CMK (cell line): ENCODE data around the gene NEURL1B.
"Not testable (repeated sequence)": the region's sequence is repeated elsewhere in the genome, so short reads cannot be mapped to it uniquely, and the experiment has no call there.

ENCODE experiments used
- DNase-seq: peaks from one replicate; pipeline ENCODE4 v3.0.0-alpha.2; 2010; ENCODE audit warnings: low read depth

The NEURL1B gene

DNA sequence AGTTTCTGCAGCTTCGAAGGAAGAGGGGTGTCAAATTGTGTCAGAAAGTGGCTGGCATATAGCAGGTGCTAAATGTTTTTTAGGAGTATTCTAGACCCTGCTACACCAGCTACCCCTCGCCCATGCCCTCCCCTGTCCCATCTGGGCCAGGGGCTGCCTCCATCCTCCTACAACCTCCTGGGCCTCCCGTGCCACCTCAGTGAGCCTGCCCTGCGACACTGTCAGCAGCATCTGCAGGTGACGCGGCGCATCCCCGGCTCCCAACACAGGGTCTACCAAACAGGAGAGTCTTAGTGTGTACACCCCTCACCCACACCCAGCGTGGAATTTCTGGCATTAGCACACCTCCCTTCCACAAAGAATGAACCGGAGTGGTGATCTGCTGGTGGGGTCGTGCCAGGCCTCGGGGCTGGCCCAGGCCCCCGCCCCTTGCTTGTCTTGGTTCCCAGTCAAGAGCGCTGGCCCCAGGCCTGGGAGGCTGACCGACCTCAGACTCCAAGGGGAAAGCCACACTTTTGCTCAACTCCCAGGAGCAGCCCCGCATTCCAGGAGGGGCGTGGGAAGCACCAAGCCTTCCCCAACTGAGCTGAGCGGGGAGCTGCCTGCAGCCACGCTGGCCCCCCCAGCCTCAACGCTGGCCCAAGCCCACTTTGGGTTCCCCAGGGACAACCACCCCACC lies 55.2 kb downstream of the NEURL1B start:
- no peak for DNase-seq

DNA sequence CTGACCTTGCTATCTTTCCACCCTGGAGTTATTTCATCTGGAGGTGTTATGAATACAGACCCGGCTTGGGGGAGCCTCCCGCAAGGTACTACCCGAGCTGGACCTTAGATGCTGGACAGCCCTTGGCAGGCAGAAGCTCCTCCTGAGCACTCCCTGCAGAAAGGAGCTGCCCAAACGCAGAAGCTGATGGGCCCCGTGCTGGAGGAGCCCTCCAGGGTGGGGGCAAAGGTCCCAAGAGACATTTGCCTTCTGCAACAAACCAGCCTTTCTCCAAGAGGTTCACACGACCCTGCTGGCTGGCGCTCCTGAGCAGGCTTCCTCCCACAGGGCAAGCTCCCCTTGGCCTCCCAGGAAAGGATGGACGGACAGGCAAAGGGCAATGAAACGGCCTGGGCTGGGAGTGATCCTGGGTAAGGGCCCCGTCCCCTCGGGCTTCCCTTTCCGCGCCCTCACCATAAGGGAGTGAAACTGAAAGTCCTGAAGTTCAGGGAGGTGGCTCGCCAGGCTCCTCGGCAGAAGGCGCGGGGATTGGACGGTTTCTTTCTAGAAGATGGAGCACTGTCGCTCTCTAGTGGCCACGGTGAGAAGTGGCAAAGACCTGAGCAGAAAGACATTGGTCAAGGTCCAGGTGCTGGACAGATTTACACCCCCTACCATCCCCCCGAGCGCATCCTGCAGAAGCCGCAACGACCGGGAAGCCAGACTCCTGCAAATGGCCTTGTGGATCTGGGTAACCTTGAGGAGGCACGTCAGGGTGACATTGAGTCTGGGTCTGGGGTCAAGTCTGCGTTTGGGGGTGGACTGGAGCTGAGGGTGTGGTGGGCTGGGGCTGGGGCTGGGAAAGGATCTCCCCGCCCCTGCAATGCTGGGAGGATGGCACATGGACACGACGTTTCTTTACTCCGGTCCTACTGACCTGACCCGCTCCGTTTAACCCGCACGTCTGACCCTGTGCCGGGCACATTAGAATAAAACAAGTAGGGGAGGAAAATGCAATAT lies 56.4 kb downstream of the NEURL1B start:
- DNase-seq: peak; percentile 54

- no peak for DNase-seq
Observed at GRCh38 chr5:172699423-172699822, 58.4 kb downstream of the NEURL1B start.

DNA sequence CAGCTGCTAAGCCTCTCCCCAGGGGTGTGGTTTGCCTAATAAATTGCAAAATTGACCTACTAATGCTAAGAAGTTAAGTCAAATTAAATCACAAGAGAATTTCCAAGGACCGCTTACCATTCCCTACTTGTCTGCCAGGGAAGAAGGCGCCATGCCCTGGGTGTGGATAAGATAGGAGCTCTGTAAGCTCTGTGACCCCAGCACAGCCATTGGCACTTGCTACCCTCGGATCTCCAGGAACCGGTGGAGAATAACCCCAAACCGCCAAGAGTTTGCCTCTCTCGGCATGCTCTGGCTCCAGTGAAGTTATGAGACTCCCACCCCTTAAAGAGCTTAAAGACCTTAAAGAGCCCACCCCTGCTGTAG lies 58.9 kb downstream of the NEURL1B start:
- no peak for DNase-seq

DNA sequence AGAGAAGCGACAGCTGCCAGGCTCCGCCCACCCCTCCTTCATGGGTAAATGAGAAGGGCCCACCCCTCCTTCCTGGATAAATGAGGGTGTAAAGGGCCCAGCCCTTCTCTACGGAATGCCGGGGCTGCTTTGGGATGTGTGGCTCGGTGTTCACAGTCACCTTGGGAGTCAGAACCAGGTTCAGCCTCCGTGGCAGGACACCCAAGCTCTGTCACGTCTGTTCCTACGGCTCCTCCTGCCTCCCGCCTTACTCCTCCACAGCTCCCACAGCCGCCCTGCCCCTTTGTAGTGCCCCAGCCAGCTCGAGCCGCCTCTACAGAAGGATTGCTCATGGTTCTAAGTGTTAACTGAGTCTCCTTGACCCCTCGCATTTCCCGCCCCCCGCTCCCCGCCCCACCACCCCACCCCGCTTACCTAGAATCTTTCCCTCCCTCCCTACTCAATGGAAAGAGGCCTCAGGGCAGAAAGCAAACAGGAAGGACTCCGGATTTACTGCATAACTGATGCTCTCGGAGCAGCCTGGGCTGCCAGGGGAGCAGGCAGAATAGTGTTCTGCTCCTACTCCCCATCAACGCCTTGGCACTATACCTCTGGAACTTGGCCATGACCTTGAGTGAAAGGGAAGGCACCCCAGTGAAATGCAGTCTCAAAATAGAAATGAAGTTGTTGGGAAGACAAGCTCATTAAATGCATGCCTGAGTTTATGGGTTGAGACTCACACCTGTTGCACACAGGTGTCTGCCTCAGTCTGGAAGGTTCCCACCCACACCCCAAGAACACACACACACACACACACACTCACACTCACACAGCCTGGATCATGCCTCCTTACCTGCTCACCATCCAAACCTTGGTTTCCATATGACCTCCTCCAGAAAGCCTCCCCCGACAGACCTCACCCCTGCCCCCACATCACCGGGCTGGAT lies 59.6 kb downstream of the NEURL1B start:
- DNase-seq: no peak

DNA sequence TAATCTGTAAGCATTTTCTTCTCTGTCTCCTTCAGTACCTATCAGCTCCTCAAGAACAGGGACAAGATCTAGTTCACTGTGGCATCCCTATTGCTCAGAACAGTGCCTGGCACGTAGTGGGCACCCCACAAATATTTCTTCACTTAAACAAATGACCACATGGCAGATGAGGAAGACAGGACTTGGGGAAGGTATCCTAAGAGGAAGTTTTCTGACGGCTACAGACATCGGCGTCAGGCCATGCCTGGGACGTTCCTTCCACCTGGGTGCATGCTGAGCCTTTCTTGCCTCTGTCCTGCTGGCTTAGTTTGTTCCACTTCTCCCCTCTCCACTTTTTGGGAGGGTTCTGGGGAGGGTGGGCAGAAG lies 60.2 kb downstream of the NEURL1B start:
- no peak for DNase-seq

DNA sequence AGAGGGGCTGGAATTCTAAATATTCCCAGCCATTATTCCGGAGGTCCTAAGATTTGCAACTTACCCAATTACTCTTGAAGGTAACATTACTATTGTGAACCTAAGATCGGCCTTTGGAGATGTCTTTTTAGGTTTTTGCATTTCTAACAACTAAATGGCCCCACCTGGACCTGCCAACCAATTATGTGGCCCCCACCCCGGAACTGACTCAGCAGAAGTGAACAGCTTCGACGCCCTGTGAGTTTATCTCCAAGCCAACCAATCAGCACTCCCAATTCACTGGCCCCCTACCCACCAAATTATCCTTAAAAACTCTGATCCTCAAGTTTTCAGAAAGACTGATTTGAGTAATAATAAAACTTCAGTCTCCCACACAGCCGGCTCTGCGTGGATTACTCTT lies 62.9 kb downstream of the NEURL1B start:
- no peak for DNase-seq

GRCh38 chr5:172705576-172706084 lies 64.6 kb downstream of the NEURL1B start:
- DNase-seq: no peak

DNA sequence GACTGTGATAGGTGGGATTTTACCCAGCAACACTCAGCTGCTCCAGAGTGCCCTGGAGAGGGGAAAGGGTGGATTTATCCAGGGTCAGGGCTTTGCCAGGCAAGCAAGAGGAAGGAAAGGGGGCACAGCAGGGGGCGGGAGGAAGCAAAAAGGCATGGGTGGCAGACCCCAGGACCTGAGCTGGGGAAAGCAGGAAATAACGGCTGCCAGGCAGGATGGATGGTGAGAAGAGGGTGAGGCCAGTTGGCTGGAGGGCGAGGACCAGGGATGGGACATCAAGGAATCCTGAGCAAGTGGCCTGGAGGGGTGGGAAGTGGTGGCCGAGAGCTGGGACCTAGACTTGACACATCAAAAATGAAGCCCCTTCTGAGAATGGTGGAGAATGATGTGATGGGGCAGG lies 65.7 kb downstream of the NEURL1B start:
- no peak for DNase-seq

- DNase-seq: no peak
Observed at GRCh38 chr5:172707285-172708182, 66.5 kb downstream of the NEURL1B start.

GRCh38 chr5:172708183-172708505 lies 67.1 kb downstream of the NEURL1B start:
- no peak for DNase-seq

- DNase-seq: no peak
Observed at GRCh38 chr5:172710676-172711075, 69.6 kb downstream of the NEURL1B start.

- not testable (repeated sequence) for DNase-seq
Observed at GRCh38 chr5:172711321-172711861, 70.3 kb downstream of the NEURL1B start.

- no peak for DNase-seq
Observed at GRCh38 chr5:172712610-172713009, 71.5 kb downstream of the NEURL1B start.

DNA sequence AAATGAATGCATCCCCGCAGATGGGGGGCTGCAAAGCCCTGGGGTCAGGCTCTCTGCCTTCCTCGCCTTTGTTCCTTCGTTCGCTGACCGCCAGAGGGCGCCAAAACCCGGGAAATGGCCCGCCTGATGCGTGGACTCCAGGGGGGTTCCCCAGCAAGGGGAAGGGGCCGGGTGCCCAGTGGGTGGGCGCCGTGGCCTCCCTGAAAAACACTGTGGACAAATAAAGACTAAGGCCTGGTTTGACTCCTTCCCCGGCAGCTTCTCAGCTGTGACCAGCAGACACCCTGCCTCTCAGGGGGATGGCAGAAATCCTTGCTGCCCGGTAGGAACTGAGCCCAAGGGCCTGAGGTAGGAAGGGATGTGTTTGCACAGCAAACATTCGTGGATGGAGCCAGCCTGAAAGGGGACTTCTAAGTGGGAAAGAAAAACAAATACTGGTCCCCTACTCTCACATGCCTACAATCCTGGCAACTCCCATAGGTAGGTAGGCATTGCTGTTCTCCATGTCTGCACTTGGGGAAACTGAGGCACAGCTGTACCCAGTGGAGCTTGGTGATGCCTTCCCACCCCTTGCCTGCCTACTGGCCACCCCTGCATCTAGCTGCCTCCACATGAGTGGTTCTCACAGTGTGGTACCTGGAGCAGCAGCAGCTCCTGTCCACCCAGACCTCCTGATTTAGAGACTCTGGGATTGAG lies 72.2 kb downstream of the NEURL1B start:
- DNase-seq: no peak

- no peak for DNase-seq
Observed at GRCh38 chr5:172713809-172714490, 72.9 kb downstream of the NEURL1B start.

DNA sequence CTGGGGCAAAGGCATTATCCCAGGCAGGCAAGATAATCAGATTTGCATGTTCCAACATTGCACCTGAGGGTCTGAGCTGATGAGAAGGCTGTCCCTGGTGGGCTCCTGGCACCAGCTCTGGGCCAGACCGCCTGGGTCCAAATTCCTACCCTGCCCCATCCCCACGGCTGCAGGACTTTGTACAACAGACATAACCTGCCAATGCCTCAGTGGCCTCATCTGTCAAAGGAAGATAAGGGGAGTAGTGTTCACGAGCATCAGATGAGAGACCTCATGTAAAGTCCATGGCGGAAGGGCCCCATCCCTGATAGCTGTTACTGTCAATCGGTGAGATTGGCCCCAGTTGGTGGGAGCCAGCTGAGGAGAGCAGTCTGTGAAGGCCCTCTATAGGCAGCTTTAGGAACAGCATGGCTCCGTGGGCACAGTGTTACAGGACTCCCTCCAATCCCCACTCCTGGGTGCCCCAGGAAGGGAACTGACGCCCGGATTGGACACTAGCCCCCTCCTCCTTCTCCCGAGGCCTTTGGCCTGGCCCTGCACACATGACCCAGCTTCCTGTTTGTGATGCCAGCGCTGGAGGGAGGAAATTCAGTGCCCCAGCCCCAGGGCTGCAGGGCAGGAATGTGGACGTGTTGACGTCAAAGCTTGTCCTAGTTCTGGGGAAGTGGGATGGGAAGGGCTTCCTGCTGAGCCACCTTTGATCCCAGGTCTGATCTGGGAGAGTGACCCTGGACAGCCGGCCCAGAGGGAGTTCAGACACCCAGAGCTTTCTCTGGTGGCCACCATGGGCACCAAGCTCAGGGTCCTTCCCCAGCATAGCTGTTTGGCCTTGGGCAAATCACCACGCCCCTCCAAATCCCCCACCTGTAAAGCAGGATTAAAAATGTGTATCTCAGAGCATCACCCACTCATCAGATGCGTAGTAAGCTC lies 73.7 kb downstream of the NEURL1B start:
- DNase-seq: peak; percentile 27

GRCh38 chr5:172715421-172715780 lies 74.3 kb downstream of the NEURL1B start:
- no peak for DNase-seq
